ENCODE measurements around the gene MADD.

MADD gene

GRCh38 chr11:47379317-47379716, 109.4 kb downstream of the MADD start:
- H3K27me3 ChIP-seq (replicated peaks; ENCODE audit: control insufficient read depth, insufficient read depth, low read length) = no peaks in the 10 kb centered on the region
- no peak for DNase-seq (ENCODE audit: extremely low read depth, insufficient read length)
- H3K36me3 ChIP-seq (ENCODE audit: control insufficient read depth, insufficient read depth, low read length) = peaks cover 6% of the 10 kb centered on the region
- H3K4me3 ChIP-seq (replicated peaks; ENCODE audit: low read depth, low read length) = no peak overlapping the region
- TF ChIP-seq CTCF (IDR thresholded peaks at IDR 0.05; ENCODE audit: insufficient read depth, low read length, poor library complexity, severe bottlenecking) = no peak
